ENCODE measurements around the gene RPAP2. TPM values are rescaled to one million over a fixed set of nuclear protein-coding genes. Genes with fewer than 3 reads are reported as not detected.
"Not testable (repeated sequence)": the region's sequence is repeated elsewhere in the genome, so short reads cannot be mapped to it uniquely, and the experiment has no call there.

Gene RPAP2
- total RNA-seq, 1 experiment from 2014 or later, result 17.4 TPM

- in situ Hi-C loops (cut with HindIII; ENCODE audit: low pct_unique_long_range_greater_than_20kb, low sequenced_read_pairs), result no loop called here
- no peak for DNase-seq (ENCODE audit: low read depth)
These were observed 17.1 kb downstream of the RPAP2 start for GRCh38 chr1:92315766-92316599.

DNA sequence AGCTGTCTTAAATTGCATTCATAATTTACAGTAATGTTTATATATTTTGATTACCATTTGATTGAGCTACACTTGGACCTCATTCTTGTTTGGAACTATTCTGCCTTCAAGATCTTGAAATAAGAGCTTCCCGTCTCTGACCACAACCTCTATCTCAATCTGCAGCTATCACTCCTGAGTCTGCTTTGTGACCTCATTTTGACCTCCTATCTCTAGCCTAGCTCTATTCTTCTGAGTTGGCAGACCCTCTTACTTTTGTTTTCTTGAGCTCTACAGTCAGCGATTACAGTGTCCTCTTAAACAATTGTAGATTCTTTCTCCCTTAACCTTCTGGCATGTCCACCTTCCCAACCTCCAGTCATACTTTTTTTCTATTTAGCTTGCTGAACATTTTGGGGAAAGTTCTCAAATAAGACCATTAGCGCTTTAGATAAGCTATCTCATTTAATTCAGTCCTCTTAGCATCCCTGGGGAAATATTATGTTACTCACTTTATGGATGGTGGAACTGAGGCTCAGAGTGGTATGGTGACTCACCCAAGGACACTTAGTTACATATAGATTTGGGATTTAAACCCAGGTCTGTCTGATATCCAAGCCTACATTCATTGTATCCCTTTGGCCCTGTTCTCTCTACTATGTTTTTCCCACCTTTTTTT lies 19.1 kb downstream of the RPAP2 start:
- in situ Hi-C loops (cut with HindIII; ENCODE audit: low pct_unique_long_range_greater_than_20kb, low sequenced_read_pairs), result no loop called here
- DNase-seq (ENCODE audit: low read depth), result no peak

- in situ Hi-C loops (cut with HindIII; ENCODE audit: low pct_unique_long_range_greater_than_20kb, low sequenced_read_pairs), result no loop called here
- no peak for DNase-seq (ENCODE audit: low read depth)
These were observed 24.9 kb downstream of the RPAP2 start for GRCh38 chr1:92323473-92324453.

DNA sequence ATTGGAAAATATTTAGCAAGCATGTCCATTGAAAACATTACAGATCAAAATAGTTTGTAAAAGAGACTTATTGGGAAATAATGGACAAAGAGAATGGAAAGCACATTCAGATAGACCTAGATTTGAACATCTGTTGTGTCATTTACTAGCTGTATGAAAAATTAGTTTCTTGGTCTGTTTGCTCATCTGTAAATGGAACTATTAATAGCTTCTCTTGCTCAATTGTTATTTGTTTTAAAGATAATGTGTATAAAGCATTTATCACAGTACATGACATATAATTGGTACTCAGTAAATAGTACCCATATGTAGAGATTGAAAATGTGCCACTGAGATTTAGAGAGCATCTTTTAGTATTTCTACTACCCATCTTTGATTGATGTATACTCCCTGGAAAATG lies 25.9 kb downstream of the RPAP2 start:
- in situ Hi-C loops (cut with HindIII; ENCODE audit: low pct_unique_long_range_greater_than_20kb, low sequenced_read_pairs), result no loop called here
- no peak for DNase-seq (ENCODE audit: low read depth)

GRCh38 chr1:92326681-92327080 lies 27.8 kb downstream of the RPAP2 start:
- DNase-seq (ENCODE audit: low read depth), result no peak
- in situ Hi-C loops (cut with HindIII; ENCODE audit: low pct_unique_long_range_greater_than_20kb, low sequenced_read_pairs), result no loop called here

DNA sequence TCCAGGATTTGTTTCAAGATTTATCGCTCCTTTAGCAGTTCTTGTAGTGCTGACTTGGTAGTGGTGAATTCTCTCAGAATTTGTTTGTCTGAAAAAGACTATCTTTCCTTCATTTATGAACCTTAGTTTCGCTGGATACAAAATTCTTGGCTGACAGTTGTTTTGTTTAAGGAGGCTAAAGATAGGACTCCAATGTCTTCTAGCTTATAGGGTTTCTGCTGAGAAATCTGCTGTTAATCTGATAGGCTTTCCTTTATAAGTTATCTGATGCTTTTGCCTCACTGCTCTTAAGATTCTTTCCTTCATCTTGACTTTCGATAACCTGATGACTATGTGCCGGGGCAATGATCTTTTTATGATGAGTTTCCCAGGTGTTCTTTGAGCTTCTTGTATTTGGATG lies 28.9 kb downstream of the RPAP2 start:
- no peak for DNase-seq (ENCODE audit: low read depth)
- in situ Hi-C loops (cut with HindIII; ENCODE audit: low pct_unique_long_range_greater_than_20kb, low sequenced_read_pairs), result no loop called here

GRCh38 chr1:92329347-92330129 lies 30.7 kb downstream of the RPAP2 start:
- in situ Hi-C loops (cut with HindIII; ENCODE audit: low pct_unique_long_range_greater_than_20kb, low sequenced_read_pairs), result no loop called here
- DNase-seq (ENCODE audit: low read depth), result no peak

- in situ Hi-C loops (cut with HindIII; ENCODE audit: low pct_unique_long_range_greater_than_20kb, low sequenced_read_pairs), result no loop called here
- no peak for DNase-seq (ENCODE audit: low read depth)
These were observed 34.8 kb downstream of the RPAP2 start for GRCh38 chr1:92333668-92334067.

DNA sequence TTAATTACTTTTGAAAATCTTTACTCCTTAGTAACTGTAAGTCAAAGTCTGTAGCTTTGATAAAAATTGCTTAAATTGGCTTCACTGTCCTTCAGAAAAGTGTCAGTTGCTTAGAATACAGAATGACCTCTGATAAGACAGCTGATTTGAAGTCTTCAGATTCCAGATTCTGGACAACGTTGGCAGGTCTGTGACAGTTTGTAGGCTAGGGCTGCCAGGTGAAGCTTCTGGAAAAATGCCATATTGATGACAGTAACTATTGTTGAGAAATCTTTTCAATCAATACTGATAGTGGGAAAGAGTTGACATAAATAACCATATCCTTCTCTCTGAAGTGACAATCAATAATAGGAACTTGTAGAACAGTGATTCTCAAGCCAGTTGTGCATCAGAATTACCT lies 41.3 kb downstream of the RPAP2 start:
- in situ Hi-C loops (cut with HindIII; ENCODE audit: low pct_unique_long_range_greater_than_20kb, low sequenced_read_pairs), result no loop called here

DNA sequence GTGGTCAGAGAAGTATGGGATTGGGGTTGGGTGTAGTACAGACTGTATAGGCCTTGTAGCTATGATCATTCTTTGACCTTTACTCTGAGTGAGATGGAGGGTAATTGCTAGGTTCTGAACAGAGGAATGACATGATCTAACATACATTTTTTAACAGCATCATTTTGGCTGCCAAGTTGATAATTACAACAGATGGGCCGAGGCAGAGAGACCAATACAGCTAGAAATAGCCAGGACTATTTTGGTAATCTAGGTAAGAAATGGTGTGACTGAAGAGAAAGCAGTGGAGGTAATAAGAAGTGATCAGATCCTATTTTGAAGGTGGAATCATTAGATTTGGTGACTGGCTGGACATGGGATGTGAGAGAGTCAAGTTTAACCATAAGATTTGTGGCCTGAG lies 43.5 kb downstream of the RPAP2 start:
- DNase-seq (ENCODE audit: low read depth), result no peak
- in situ Hi-C loops (cut with HindIII; ENCODE audit: low pct_unique_long_range_greater_than_20kb, low sequenced_read_pairs), result no loop called here

More for the DNA sequence above, 41.3 kb downstream of the RPAP2 start:
- DNase-seq (ENCODE audit: low read depth), result no peak

DNA sequence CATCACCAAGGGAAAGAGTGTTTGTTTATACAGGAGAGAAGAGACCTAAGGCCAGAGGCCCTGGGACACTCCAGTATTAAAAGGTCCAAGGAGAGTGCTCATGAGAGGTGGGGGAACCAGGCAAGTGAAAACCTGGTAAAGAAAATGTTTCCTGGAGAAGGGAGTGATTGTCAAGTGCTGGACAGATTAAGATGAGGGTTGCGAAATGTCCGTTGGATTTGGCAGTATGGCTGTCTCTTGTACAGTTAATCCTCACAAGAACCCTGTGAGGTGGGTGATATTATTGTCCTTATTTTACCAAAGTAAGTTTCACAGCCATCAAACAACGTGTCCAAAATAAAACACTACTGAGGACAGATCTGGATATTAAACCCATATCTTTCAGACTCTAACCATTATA lies 44.2 kb downstream of the RPAP2 start:
- no peak for DNase-seq (ENCODE audit: low read depth)
- in situ Hi-C loops (cut with HindIII; ENCODE audit: low pct_unique_long_range_greater_than_20kb, low sequenced_read_pairs), result no loop called here

- in situ Hi-C loops (cut with HindIII; ENCODE audit: low pct_unique_long_range_greater_than_20kb, low sequenced_read_pairs), result no loop called here
- DNase-seq (ENCODE audit: low read depth), result no peak
These were observed 48.2 kb downstream of the RPAP2 start for GRCh38 chr1:92346866-92347640.

- in situ Hi-C loops (cut with HindIII; ENCODE audit: low pct_unique_long_range_greater_than_20kb, low sequenced_read_pairs), result no loop called here
- DNase-seq (ENCODE audit: low read depth), result no peak
These were observed 54.0 kb downstream of the RPAP2 start for GRCh38 chr1:92352856-92353255.

GRCh38 chr1:92354259-92354658 lies 55.4 kb downstream of the RPAP2 start:
- DNase-seq (ENCODE audit: low read depth), result no peak
- in situ Hi-C loops (cut with HindIII; ENCODE audit: low pct_unique_long_range_greater_than_20kb, low sequenced_read_pairs), result no loop called here

- DNase-seq (ENCODE audit: low read depth), result no peak
- in situ Hi-C loops (cut with HindIII; ENCODE audit: low pct_unique_long_range_greater_than_20kb, low sequenced_read_pairs), result no loop called here
These were observed 58.1 kb downstream of the RPAP2 start for GRCh38 chr1:92356956-92357355.

- in situ Hi-C loops (cut with HindIII; ENCODE audit: low pct_unique_long_range_greater_than_20kb, low sequenced_read_pairs); DNase-seq (ENCODE audit: low read depth): not testable (repeated sequence)
These were observed 60.5 kb downstream of the RPAP2 start for GRCh38 chr1:92359382-92359781.

DNA sequence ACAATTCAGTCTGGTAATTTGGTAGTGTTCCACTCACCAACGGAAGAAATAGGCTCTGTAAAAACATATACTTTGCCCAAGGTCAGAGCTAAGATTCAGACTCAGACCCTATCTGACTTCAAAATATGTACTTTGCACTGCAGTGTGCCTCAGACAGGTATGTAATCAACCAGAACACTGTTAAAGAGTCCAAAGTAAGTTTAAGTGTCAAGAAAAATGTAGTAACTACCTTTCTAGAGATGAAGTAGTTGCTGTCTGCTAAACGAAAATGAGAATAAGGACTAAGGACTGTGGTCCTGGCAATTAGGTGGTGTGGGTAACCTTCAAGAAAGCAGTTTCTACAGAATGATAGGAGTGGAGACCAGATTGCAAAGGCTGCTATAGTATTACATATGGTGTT lies 61.1 kb downstream of the RPAP2 start:
- in situ Hi-C loops (cut with HindIII; ENCODE audit: low pct_unique_long_range_greater_than_20kb, low sequenced_read_pairs), result no loop called here
- no peak for DNase-seq (ENCODE audit: low read depth)
